DLD1 (cell line): ENCODE measurements around the gene E2F4.

Experiments
- in situ Hi-C: cut with HindIII; loops from 2 replicates; pipeline ENCODE4 v1.10.0; 2017; ENCODE audit warnings: low sequenced_read_pairs

E2F4 gene

GRCh38 chr16:67157892-67158635, 33.9 kb upstream of the E2F4 start:
- in situ Hi-C loops, result no loop called here

- in situ Hi-C loops, result no loop called here
These were observed 33.0 kb upstream of the E2F4 start for GRCh38 chr16:67158637-67159600.

GRCh38 chr16:67161595-67162058, 30.3 kb upstream of the E2F4 start:
- in situ Hi-C loops, result no loop called here

DNA sequence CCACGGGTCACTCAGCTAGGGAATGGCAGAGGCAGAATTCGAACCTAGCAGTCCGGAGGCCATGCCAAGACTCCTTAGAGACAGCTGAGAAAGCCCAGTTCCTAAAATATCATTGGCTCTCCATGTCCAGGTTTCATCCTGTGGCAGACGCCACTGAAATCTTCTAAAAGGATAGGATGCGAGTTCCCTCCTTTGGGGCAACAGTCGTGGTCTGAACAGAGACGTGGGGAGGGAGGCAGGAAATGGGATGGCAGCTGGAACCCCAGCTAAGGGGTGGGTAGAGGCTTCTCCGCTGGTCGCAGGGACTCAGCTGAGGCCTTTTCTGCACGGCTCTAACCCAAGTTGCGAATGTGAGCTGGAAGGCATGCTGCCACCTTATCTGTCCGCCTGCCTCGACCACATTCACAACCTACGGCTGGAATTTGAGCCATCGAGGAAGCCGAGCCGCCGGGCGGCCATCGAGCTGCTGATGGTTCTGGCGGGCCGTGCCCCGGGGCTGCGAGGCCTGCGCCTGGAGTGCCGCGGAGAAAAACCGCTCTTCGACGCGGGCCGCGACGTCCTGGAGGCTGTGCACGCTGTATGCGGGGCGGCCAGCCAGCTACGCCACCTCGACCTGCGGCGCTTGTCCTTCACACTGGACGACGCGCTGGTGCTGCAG, 29.3 kb upstream of the E2F4 start:
- in situ Hi-C loops, result no loop called here

DNA sequence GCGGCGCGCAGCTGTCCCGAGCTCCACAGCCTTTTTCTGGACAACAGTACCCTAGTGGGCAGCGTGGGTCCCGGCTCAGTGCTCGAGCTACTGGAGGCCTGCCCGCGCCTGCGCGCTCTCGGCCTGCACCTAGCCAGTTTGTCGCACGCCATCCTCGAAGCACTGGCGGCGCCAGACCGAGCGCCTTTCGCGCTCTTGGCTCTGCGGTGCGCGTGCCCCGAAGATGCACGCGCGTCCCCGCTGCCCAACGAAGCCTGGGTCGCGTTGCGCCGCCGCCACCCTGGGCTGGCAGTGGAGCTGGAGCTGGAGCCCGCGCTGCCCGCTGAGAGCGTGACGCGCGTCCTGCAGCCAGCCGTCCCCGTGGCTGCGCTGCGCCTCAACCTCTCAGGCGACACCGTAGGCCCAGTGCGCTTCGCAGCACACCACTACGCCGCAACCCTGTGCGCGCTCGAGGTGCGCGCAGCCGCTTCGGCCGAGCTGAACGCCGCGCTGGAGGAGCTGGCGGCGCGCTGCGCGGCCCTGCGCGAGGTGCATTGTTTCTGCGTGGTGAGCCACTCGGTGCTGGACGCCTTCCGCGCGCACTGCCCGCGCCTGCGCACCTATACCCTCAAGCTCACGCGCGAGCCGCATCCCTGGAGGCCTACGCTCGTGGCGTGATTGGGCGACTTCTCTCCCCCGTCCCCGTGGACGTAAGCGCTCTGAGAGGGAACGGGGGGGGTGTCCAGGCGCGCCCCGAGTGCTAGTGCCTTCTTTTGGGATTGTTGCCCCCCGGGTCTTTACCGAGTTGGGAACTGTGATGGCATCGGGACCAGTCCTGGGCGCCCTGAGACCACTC, 28.6 kb upstream of the E2F4 start:
- in situ Hi-C loops, result no loop called here

- in situ Hi-C loops, result no loop called here
These were observed 27.9 kb upstream of the E2F4 start for GRCh38 chr16:67163999-67164558.

DNA sequence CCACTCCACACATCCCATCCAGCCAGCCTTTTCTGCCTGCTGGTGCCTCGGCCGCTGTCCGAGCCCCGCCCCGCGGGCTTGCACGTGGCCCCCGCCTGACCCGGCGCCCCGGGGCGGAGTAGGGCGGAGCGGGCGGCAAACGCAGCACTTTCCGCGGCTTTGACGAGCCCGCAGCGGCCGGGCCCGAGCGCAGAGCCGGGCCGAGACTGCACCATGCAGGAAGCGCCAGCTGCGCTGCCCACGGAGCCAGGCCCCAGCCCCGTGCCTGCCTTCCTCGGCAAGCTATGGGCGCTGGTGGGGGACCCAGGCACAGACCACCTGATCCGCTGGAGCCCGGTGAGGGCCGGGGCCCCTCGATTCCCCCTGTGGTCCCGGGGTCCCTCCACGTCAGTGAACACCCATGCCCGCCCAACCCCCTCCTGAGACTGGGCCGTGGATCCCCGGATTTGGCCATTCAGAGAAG, 27.3 kb upstream of the E2F4 start, which contains the start of gene HSF4:
Gene HSF4 (plus strand): TSS at position 147 of the 463 bp plus-strand sequence. CDS start 67 bp downstream, at position 214.
- in situ Hi-C loops, result no loop called here

- in situ Hi-C loops, result no loop called here
These were observed 26.6 kb upstream of the E2F4 start for GRCh38 chr16:67165121-67166078.

DNA sequence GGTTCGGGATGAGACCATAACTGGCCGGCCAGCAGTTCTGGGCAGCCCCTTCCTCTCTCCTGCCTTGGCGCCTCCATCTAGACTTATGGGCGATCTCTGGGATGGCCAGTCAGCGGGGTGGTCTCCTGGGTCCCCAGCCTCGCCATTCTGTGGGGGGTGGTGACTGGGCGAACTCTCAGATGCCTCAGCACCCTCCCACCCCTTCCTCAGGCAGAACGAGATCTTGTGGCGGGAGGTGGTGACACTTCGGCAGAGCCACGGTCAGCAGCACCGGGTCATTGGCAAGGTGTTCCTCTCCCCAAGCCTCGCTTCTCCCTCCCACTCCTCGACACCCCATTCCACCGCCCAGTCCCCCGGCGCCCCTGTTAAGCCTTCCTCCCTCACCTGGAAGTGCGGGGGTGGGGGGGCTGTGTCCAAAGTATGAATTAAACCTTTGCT, 25.8 kb upstream of the E2F4 start:
- in situ Hi-C loops, result no loop called here

DNA sequence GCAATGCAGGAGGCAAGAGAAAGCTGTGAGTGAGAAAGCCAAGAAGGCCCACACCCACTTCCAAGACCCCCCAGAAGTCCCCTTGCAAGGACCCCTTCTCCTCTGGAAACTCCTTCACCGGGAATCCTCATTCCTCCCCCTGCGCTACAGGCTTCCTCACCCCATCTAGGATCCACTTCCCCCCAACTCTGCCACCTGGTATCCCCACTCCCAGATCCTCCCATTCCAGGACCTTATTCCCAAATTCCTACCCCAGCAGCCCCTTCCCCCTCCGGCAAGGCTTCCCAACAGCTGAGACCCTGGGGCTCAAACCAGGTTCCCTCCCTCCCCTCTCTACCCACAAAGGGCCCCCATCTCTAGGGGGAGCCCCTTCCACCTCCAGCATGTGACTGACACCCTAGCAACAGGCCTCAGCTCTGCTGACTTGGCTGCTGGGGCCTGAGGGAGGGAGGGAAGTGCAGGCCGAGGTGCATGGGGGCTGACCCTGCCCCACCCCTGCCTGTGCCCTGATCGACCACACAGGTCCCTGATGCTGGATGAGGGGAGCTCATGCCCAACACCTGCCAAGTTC, 25.3 kb upstream of the E2F4 start:
- in situ Hi-C loops, result no loop called here

GRCh38 chr16:67167588-67167987, 24.4 kb upstream of the E2F4 start:
- in situ Hi-C loops, result no loop called here

DNA sequence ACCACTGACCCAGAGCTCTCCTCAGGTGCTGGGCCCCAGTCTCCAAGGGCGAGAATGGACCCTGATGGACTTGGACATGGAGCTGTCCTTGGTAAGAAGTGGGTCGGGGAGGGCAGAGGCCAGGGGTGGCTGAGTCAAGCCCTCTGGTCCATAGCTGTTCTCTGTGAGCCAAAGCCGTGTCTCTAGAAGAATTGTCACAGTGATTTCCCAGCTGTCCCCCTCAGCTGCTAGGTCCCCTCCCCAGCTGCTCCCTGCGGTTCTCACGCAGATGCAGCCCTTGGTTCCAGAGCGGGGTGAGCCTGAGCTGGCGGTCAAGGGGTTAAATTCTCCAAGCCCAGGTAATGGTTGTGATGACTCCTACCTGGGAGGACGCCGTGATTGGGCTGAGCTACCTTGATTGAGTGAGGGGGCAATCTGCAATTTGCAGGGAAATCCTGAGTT, 22.9 kb upstream of the E2F4 start:
- in situ Hi-C loops, result no loop called here

DNA sequence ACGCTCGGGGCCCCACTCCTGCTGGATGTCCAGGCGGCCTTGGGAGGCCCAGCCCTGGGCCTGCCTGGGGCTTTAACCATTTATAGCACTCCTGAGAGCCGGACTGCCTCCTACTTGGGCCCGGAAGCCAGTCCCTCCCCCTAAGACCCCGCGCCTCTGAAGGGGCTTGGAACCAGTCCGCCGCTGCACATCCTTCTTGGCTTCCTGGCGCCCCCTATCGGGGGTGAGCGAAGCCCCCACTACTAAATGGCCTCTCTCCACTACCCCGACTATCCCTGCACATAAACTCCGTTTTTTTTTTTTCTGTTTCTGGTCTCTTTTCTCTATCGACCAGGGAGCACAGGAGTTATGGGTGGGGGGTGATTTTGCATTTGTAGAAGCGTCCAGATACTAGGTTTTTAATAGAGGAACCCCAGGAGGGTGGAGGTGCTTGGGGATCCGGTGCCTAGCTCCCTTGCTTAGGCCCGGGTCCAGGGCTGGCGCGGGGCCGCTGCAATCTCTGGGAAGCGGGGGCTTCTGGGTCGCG, 22.2 kb upstream of the E2F4 start:
- in situ Hi-C loops, result no loop called here

- in situ Hi-C loops, result no loop called here
These were observed 21.6 kb upstream of the E2F4 start, which contains the start of gene NOL3 for GRCh38 chr16:67170168-67170948. Gene NOL3 (plus strand): TSS chr16:67170538.

GRCh38 chr16:67170949-67171649, 20.9 kb upstream of the E2F4 start:
- in situ Hi-C loops, result no loop called here

- in situ Hi-C loops, result no loop called here
These were observed 18.6 kb upstream of the E2F4 start for GRCh38 chr16:67173323-67173722.
